22Rv1 (cell line): ENCODE results near the gene PRPF8.

Source experiments
- H3K27ac ChIP-seq: fragments of 450-650 bp; 2 replicates; pipeline ENCODE4 v1.5.1; 2017
- CTCF ChIP-seq: fragments of 450-650 bp; IDR thresholded peaks from 2 replicates; pipeline ENCODE4 v1.5.1; 2017; ENCODE audit warnings: mild to moderate bottlenecking
- ZFX ChIP-seq: fragments of 450-650 bp; IDR thresholded peaks from 2 replicates; pipeline ENCODE4 v1.6.1; 2017; ENCODE audit warnings: antibody characterized with exemption, borderline replicate concordance

PRPF8 gene

GRCh38 chr17:1607971-1608320, 76.7 kb downstream of the PRPF8 start:
- no peak for TF ChIP-seq CTCF
- no peak for TF ChIP-seq ZFX
- no peak overlapping the region for H3K27ac ChIP-seq

GRCh38 chr17:1606352-1606985, 78.2 kb downstream of the PRPF8 start:
- TF ChIP-seq CTCF: no peak
- H3K27ac ChIP-seq: no peak overlapping the region

GRCh38 chr17:1605681-1606351, 78.9 kb downstream of the PRPF8 start:
- H3K27ac ChIP-seq: no peak overlapping the region
- TF ChIP-seq ZFX: no peak
- no peak for TF ChIP-seq CTCF

- no peak overlapping the region for H3K27ac ChIP-seq
- TF ChIP-seq ZFX (no peak), CTCF (no peak)
Observed at GRCh38 chr17:1604831-1605528, 79.7 kb downstream of the PRPF8 start.

- TF ChIP-seq ZFX (no peak), CTCF (no peak)
- no peak overlapping the region for H3K27ac ChIP-seq
Observed at GRCh38 chr17:1601571-1601970, 83.1 kb downstream of the PRPF8 start.
